HG03066 (cell line): ENCODE measurements around the gene RERE.

Experiments
- ATAC-seq: cut with Tn5 transposase; IDR thresholded peaks from one replicate; pipeline ENCODE4 v1.9.1; 2021; ENCODE audit warnings: low read depth; ENCODE audit not compliant: unreplicated experiment

The RERE gene

GRCh38 chr1:8817412-8818324 lies at the start of gene RERE:
Gene RERE, minus strand, starts transcription at chr1:8817640.
- ATAC-seq: peak; percentile 89

- ATAC-seq: no peak
Measured at GRCh38 chr1:8866792-8867415, 49.5 kb upstream of the RERE start.

- ATAC-seq: no peak
Measured at GRCh38 chr1:8866173-8866791, 48.8 kb upstream of the RERE start.

GRCh38 chr1:8864713-8865344 lies 47.4 kb upstream of the RERE start:
- ATAC-seq: no peak

- no peak for ATAC-seq
Measured at GRCh38 chr1:8863794-8864233, 46.4 kb upstream of the RERE start.

GRCh38 chr1:8863138-8863537 lies 45.7 kb upstream of the RERE start:
- no peak for ATAC-seq

GRCh38 chr1:8862528-8862927 lies 45.1 kb upstream of the RERE start:
- no peak for ATAC-seq

GRCh38 chr1:8860738-8861516 lies 43.5 kb upstream of the RERE start:
- ATAC-seq: no peak

- ATAC-seq: no peak
Measured at GRCh38 chr1:8858888-8859706, 41.7 kb upstream of the RERE start.

- no peak for ATAC-seq
Measured at GRCh38 chr1:8858112-8858668, 40.8 kb upstream of the RERE start.

GRCh38 chr1:8856689-8857412 lies 39.4 kb upstream of the RERE start:
- ATAC-seq: no peak

GRCh38 chr1:8854240-8854639 lies 36.8 kb upstream of the RERE start:
- ATAC-seq: no peak

- no peak for ATAC-seq
Measured at GRCh38 chr1:8851060-8851459, 33.6 kb upstream of the RERE start.

GRCh38 chr1:8848663-8849386 lies 31.4 kb upstream of the RERE start:
- ATAC-seq: no peak

- ATAC-seq: no peak
Measured at GRCh38 chr1:8847990-8848389, 30.6 kb upstream of the RERE start.

- ATAC-seq: no peak
Measured at GRCh38 chr1:8846263-8846662, 28.8 kb upstream of the RERE start.

- ATAC-seq: no peak
Measured at GRCh38 chr1:8845104-8846097, 28.0 kb upstream of the RERE start.
